Measurements from ENCODE around the gene ZXDC. TPM values are rescaled to one million over a fixed set of nuclear protein-coding genes. Genes with fewer than 3 reads are reported as not detected.

The ZXDC gene
- total RNA-seq, 1 experiment from 2014 or later = 33.3 TPM

GRCh38 chr3:126507886-126508285, 32.2 kb upstream of the ZXDC start:
- no peaks in the 10 kb centered on the region for H3K9me3 ChIP-seq (ENCODE audit: control insufficient read depth, insufficient read depth, low read depth, low read length)
- CTCF ChIA-PET = no interaction called here
- in situ Hi-C loops (cut with HindIII; ENCODE audit: low pct_unique_long_range_greater_than_20kb, low sequenced_read_pairs) = no loop called here
- no peak for TF ChIP-seq TCF7L2 (IDR thresholded peaks at IDR 0.05; ENCODE audit: low read depth, low read length)
- TF ChIP-seq SIN3A (IDR thresholded peaks at IDR 0.05; ENCODE audit: borderline replicate concordance, insufficient read depth, low read depth, low read length) = no peak
- TF ChIP-seq, protein P1, sequence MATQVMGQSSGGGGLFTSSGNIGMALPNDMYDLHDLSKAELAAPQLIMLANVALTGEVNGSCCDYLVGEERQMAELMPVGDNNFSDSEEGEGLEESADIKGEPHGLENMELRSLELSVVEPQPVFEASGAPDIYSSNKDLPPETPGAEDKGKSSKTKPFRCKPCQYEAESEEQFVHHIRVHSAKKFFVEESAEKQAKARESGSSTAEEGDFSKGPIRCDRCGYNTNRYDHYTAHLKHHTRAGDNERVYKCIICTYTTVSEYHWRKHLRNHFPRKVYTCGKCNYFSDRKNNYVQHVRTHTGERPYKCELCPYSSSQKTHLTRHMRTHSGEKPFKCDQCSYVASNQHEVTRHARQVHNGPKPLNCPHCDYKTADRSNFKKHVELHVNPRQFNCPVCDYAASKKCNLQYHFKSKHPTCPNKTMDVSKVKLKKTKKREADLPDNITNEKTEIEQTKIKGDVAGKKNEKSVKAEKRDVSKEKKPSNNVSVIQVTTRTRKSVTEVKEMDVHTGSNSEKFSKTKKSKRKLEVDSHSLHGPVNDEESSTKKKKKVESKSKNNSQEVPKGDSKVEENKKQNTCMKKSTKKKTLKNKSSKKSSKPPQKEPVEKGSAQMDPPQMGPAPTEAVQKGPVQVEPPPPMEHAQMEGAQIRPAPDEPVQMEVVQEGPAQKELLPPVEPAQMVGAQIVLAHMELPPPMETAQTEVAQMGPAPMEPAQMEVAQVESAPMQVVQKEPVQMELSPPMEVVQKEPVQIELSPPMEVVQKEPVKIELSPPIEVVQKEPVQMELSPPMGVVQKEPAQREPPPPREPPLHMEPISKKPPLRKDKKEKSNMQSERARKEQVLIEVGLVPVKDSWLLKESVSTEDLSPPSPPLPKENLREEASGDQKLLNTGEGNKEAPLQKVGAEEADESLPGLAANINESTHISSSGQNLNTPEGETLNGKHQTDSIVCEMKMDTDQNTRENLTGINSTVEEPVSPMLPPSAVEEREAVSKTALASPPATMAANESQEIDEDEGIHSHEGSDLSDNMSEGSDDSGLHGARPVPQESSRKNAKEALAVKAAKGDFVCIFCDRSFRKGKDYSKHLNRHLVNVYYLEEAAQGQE (IDR thresholded peaks at IDR 0.05; ENCODE audit: insufficient read depth in 1 of 2, low read depth in 2 of 2, low read length in 1 of 2) = no peak
- TF ChIP-seq, protein P2, sequence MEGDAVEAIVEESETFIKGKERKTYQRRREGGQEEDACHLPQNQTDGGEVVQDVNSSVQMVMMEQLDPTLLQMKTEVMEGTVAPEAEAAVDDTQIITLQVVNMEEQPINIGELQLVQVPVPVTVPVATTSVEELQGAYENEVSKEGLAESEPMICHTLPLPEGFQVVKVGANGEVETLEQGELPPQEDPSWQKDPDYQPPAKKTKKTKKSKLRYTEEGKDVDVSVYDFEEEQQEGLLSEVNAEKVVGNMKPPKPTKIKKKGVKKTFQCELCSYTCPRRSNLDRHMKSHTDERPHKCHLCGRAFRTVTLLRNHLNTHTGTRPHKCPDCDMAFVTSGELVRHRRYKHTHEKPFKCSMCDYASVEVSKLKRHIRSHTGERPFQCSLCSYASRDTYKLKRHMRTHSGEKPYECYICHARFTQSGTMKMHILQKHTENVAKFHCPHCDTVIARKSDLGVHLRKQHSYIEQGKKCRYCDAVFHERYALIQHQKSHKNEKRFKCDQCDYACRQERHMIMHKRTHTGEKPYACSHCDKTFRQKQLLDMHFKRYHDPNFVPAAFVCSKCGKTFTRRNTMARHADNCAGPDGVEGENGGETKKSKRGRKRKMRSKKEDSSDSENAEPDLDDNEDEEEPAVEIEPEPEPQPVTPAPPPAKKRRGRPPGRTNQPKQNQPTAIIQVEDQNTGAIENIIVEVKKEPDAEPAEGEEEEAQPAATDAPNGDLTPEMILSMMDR (IDR thresholded peaks at IDR 0.05) = no peak
- DNase-seq (ENCODE audit: low read depth, low spot score) (no peak), ATAC-seq (no peak)
- POLR2A ChIA-PET = no interaction called here
- peaks cover 10% of the 10 kb centered on the region for H3K27me3 ChIP-seq (ENCODE audit: control insufficient read depth, insufficient read depth, low read length)
- H3K36me3 ChIP-seq (ENCODE audit: control insufficient read depth, insufficient read depth, low read length) = no peaks in the 10 kb centered on the region
- H3K4me1 ChIP-seq (ENCODE audit: control insufficient read depth, insufficient read depth, low read length) = no peaks in the 10 kb centered on the region
- no TSS peak for BruUV-seq (replicated peaks)
- H3K27ac ChIP-seq (ENCODE audit: low read length) = no peak overlapping the region
- no peak overlapping the region for H3K4me3 ChIP-seq (ENCODE audit: low read depth in 2 of 2, low read length in 2 of 2)
- intact Hi-C loops (cut with micrococcal nuclease; ENCODE audit: unreplicated experiment) = no loop called here

DNA sequence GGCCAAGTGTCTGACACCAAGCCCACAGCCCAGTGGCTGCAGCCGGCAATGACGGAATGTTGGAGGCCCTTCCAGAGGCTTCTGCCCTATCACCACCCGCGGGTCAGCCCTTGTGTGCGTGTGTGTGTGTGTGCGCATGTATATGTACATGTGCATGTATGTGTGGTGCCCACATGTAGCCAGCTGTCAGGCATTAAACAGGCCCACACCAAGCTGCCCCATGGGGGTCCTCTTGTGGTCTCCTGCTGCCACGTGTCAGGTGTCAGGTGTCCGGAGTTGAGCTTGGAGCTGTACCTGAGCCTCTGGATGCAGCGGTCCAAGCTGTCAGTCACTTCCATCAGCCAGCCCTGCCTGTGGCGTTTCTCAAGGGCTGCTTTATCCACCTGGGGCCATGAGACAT, 28.0 kb upstream of the ZXDC start:
- no TSS peak for BruUV-seq (replicated peaks)
- DNase-seq (ENCODE audit: low read depth, low spot score) = no peak
- intact Hi-C loops (cut with micrococcal nuclease; ENCODE audit: unreplicated experiment) = no loop called here
- POLR2A ChIA-PET = interaction anchor here (0.5 kb wide), 1 partner anchor 588 kb away, joined by 3 read pairs; no protein-coding TSS in a partner anchor
- no peaks in the 10 kb centered on the region for H3K4me1 ChIP-seq (ENCODE audit: control insufficient read depth, insufficient read depth, low read length)
- no peaks in the 10 kb centered on the region for H3K36me3 ChIP-seq (ENCODE audit: control insufficient read depth, insufficient read depth, low read length)
- no peak overlapping the region for H3K27ac ChIP-seq (ENCODE audit: low read length)
- in situ Hi-C loops (cut with HindIII; ENCODE audit: low pct_unique_long_range_greater_than_20kb, low sequenced_read_pairs) = no loop called here
- no peak overlapping the region for H3K4me3 ChIP-seq (ENCODE audit: low read depth in 2 of 2, low read length in 2 of 2)
- no peaks in the 10 kb centered on the region for H3K9me3 ChIP-seq (ENCODE audit: control insufficient read depth, insufficient read depth, low read depth, low read length)
- TF ChIP-seq TCF7L2 (IDR thresholded peaks at IDR 0.05; ENCODE audit: low read depth, low read length) (no peak), SIN3A (IDR thresholded peaks at IDR 0.05; ENCODE audit: borderline replicate concordance, insufficient read depth, low read depth, low read length) (no peak), POLR2AphosphoS5 (IDR thresholded peaks at IDR 0.05; ENCODE audit: low read depth, low read length) (no peak)
- TF ChIP-seq, protein P2 (IDR thresholded peaks at IDR 0.05) = no peak
- TF ChIP-seq, protein P1 (IDR thresholded peaks at IDR 0.05; ENCODE audit: insufficient read depth in 1 of 2, low read depth in 2 of 2, low read length in 1 of 2) = no peak
- CTCF ChIA-PET = no interaction called here
- peaks cover 10% of the 10 kb centered on the region for H3K27me3 ChIP-seq (ENCODE audit: control insufficient read depth, insufficient read depth, low read length)
- ATAC-seq = no peak

Measured in Panc1 (cell line).